K562 (cell line): ENCODE results near the gene CHAT. TPM values are rescaled to one million over a fixed set of nuclear protein-coding genes. Genes with fewer than 3 reads are reported as not detected.

Source experiments
- ATAC-seq: fragments of 200-7000 bp; cut with Tn5 transposase; 3 replicates; pipeline ENCODE4 v1.9.1; 2020; ENCODE audit warnings: moderate library complexity
- BruUV-seq: library from RNA; stranded (reverse); fragments of 400-500 nt; replicated peaks from 2 replicates; lab custom pipeline; 2021; lab: Mats Ljungman, UMichigan
- CTCF ChIA-PET: fragments of 300-600 bp; formaldehyde crosslinking; extraction: SDS; loops from one replicate; lab custom pipeline; 2021; ENCODE audit warnings: low intra/inter-chr PET ratio; lab: Yijun Ruan, JAX
- POLR2A ChIA-PET: fragments of 300-600, 350-650 bp; sonication (Branson Sonifier 250); formaldehyde crosslinking; extraction: SDS; loops from one replicate; lab custom pipeline; 2021; ENCODE audit warnings: antibody characterized with exemption, inconsistent platforms; lab: Yijun Ruan, JAX
- DNase-seq, 4 experiments: peaks; one replicate each; pipeline versions ENCODE4 v3.0.0 to v3.0.0-alpha.2; 2011 to 2018; ENCODE audit warnings: low spot score in 3 of 4, mixed read lengths in 3 of 4; ENCODE audit errors: extremely low read depth in 1 of 4
- FAIRE-seq: peaks from 2 replicates; lab custom pipeline; 2011; peaks lifted over from hg19 to GRCh38; lab: Jason Lieb, UNC
- H2AFZ ChIP-seq: 2 replicates; pipeline ENCODE4 v1.6.0; 2011; ENCODE audit warnings: low read depth, low read length, control low read depth, inconsistent platforms
- H3K27ac ChIP-seq: fragments of 200-600 bp; 3 replicates; pipeline ENCODE4 v1.8.0; 2011; ENCODE audit warnings: low read depth, mild to moderate bottlenecking, control low read depth, inconsistent platforms, low read length, moderate library complexity, mixed read lengths; ENCODE audit errors: extremely low read depth
- H3K27me3 ChIP-seq, 2 experiments: fragments of 300-600 bp in 1 of 2; 2 replicates in 1 of 2; 3 replicates in 1 of 2; pipeline versions ENCODE4 v1.6.0 to v1.8.0; 2011; ENCODE audit warnings: inconsistent platforms in 2 of 2, low read length in 2 of 2, mild to moderate bottlenecking in 1 of 2, mixed read lengths in 1 of 2, moderate library complexity in 1 of 2; ENCODE audit not compliant: control insufficient read depth in 2 of 2, insufficient read depth in 2 of 2
- H3K36me3 ChIP-seq: fragments of 300-600 bp; 3 replicates; pipeline ENCODE4 v1.8.0; 2011; ENCODE audit warnings: mild to moderate bottlenecking, low read length, inconsistent platforms; ENCODE audit not compliant: control insufficient read depth, insufficient read depth
- H3K4me1 ChIP-seq, 2 experiments: fragments of 200-600 bp in 1 of 2; replicated peaks in 1 of 2; 2 replicates in 1 of 2; 3 replicates in 1 of 2; pipeline versions ENCODE4 v1.5.1 to v1.8.0; 2011; ENCODE audit warnings: inconsistent platforms in 2 of 2, low read length in 2 of 2, mild to moderate bottlenecking in 1 of 2, mixed read lengths in 1 of 2, moderate library complexity in 1 of 2; ENCODE audit not compliant: control insufficient read depth in 2 of 2, insufficient read depth in 2 of 2
- H3K4me2 ChIP-seq: 2 replicates; pipeline ENCODE4 v1.6.1; 2011; ENCODE audit warnings: low read length, control low read depth, inconsistent platforms, mixed read lengths; ENCODE audit not compliant: insufficient read depth
- H3K4me3 ChIP-seq: fragments of 200-600 bp; sonication (generic), shearing (Covaris generic); 2 replicates; pipeline ENCODE4 v1.5.1; 2016; ENCODE audit warnings: control low read depth, inconsistent platforms
- H3K79me2 ChIP-seq: fragments of 200-600 bp; 3 replicates; pipeline ENCODE4 v1.8.0; 2011; ENCODE audit warnings: low read length, inconsistent platforms; ENCODE audit not compliant: control insufficient read depth, insufficient read depth
- H3K9ac ChIP-seq, 2 experiments: 2 replicates each; pipeline versions ENCODE4 v1.6.0 to v1.6.1; 2011; ENCODE audit warnings: low read depth in 2 of 2, low read length in 2 of 2, control low read depth in 1 of 2, inconsistent platforms in 1 of 2, mild to moderate bottlenecking in 1 of 2, mixed read lengths in 1 of 2; ENCODE audit not compliant: insufficient read depth in 1 of 2
- H3K9me1 ChIP-seq: one replicate; pipeline ENCODE4 v1.6.0; 2011; ENCODE audit warnings: inconsistent platforms, mild to moderate bottlenecking, low read length, moderate library complexity; ENCODE audit not compliant: control insufficient read depth, insufficient read depth
- H3K9me3 ChIP-seq: replicated peaks from 2 replicates; pipeline ENCODE4 v1.5.1; 2011; ENCODE audit warnings: low read depth, low read length, inconsistent platforms; ENCODE audit not compliant: control insufficient read depth, insufficient read depth
- H4K20me1 ChIP-seq: replicated peaks from 2 replicates; pipeline ENCODE4 v1.6.1; 2011; ENCODE audit warnings: low read length, inconsistent platforms, mixed read lengths; ENCODE audit not compliant: control insufficient read depth, insufficient read depth
- POLR2AphosphoS5 ChIP-seq: IDR thresholded peaks from 2 replicates; pipeline ENCODE4 v1.6.1; 2011; ENCODE audit warnings: mild to moderate bottlenecking, low read depth, low read length, moderate library complexity; ENCODE audit not compliant: control insufficient read depth, insufficient read depth
- TCF3 ChIP-seq: sonication (generic); formaldehyde crosslinking; IDR thresholded peaks from 2 replicates; pipeline ENCODE4 v1.4.0; 2020; ENCODE audit warnings: mild to moderate bottlenecking, missing genetic modification reagents
- WGBS: fragments of 100-300 bp; shearing (Covaris generic); methylation state at CpG from one replicate; pipeline ENCODE4 v1.1.6; 2016; ENCODE audit warnings: low coverage, mixed read lengths; ENCODE audit not compliant: insufficient coverage; ENCODE audit errors: missing lambda C conversion rate; 5-methylcytosine and 5-hydroxymethylcytosine counted together
- in situ Hi-C: fragments of 300-500 bp; cut with MboI; formaldehyde crosslinking; loops from 4 replicates; pipeline ENCODE4 v1.15.0; 2018; ENCODE audit warnings: inconsistent platforms, mixed read lengths
- intact Hi-C: fragments of 100-400 bp; cut with micrococcal nuclease; formaldehyde crosslinking; loops from 2 replicates; pipeline ENCODE4 v1.14.2; 2022
- polyA plus RNA-seq, 8 experiments: library from polyadenylated mRNA; depleted of rRNA in 4 of 8; stranded (reverse) in 5 of 8; unstranded in 3 of 8; fragments of >200 nt; fragmentation: Nextera tagmentation in 2 of 8; fragmentation: Illumina TruSeq in 1 of 8; extraction: Ambion mirVana in 2 of 8; extraction: Trizol in 1 of 8; gene quantifications; 2 replicates each; pipeline versions ENCODE4 v1.2.1 to v1.2.3, GENCODE V29; 2011 to 2014; ENCODE audit warnings: inconsistent platforms in 1 of 8, missing spikeins in 1 of 8
- total RNA-seq, 7 experiments: library from RNA; depleted of rRNA in 6 of 7; stranded (reverse); fragments of >200 nt in 6 of 7; fragmentation: Illumina TruSeq in 2 of 7; extraction: Trizol in 2 of 7; gene quantifications; 2 replicates each; pipeline versions ENCODE4 v1.2.1 to v1.2.3, GENCODE V29; 2011 to 2021; ENCODE audit warnings: low replicate concordance in 1 of 7
- TF ChIP-seq, protein P1 (sequence below): IDR thresholded peaks from 2 replicates; pipeline ENCODE4 v1.6.1; 2016; ENCODE audit warnings: missing genetic modification characterization, missing compliant biosample characterization
- TF ChIP-seq, protein P2 (sequence below): sonication (generic); formaldehyde crosslinking; IDR thresholded peaks from 2 replicates; pipeline ENCODE4 v1.4.0; 2020; ENCODE audit warnings: mild to moderate bottlenecking, missing genetic modification reagents
- TF ChIP-seq, protein P3 (sequence below): fragments of 450-650 bp; IDR thresholded peaks from 2 replicates; pipeline ENCODE4 v1.6.1; 2016

CHAT gene
- total and polyA plus RNA-seq, 9 of the 15 experiments (the other 6 are each of a cell fraction or from before 2014, with no cell fraction given): not detected

DNA sequence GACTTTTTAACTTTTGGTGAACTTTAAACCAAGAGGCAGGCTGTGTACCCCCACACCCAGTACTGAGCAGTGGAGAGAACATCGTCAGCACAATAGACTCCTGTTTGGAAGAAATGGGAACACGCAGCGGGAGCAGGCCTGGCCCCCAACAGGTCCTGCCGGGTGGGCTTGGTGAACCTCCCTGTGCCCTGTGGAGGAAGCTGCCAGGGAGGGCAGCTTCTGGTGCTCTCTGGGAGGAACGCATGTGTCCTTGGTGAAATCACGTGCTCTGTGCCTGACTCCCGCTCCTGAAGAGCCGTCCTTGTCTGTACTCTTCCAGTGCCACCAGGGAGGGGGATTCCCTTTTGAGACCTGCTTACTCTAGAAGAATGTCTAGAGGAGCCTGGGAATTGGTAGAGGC, 31.6 kb downstream of the CHAT start:
- 2% methylated on average over 8 of the region's 8 CpGs for WGBS
- FAIRE-seq: no peak
- Histone ChIP-seq H3K9me1 (no peaks in the 10 kb centered on the region), H3K4me1 (peaks cover 0 to 7% of the 10 kb centered on the region in 2 experiments; a peak in 1 of 5 replicates), H4K20me1 (peaks cover 22% of the 10 kb centered on the region), H3K27me3 (peaks cover 31 to 53% of the 10 kb centered on the region in 2 experiments; a peak in 4 of 5 replicates), H3K79me2 (no peaks in the 10 kb centered on the region), H3K4me3 (no peak overlapping the region), H3K36me3 (no peaks in the 10 kb centered on the region), H2AFZ (no peak overlapping the region), H3K27ac (no peak overlapping the region), H3K9ac (no peak overlapping the region), H3K4me2 (no peak overlapping the region), H3K9me3 (no peaks in the 10 kb centered on the region)
- intact Hi-C loops: no loop called here
- no peak for TF ChIP-seq POLR2AphosphoS5
- no peak for TF ChIP-seq TCF3 (CRISPR knock-in tag)
- TF ChIP-seq, protein P1, sequence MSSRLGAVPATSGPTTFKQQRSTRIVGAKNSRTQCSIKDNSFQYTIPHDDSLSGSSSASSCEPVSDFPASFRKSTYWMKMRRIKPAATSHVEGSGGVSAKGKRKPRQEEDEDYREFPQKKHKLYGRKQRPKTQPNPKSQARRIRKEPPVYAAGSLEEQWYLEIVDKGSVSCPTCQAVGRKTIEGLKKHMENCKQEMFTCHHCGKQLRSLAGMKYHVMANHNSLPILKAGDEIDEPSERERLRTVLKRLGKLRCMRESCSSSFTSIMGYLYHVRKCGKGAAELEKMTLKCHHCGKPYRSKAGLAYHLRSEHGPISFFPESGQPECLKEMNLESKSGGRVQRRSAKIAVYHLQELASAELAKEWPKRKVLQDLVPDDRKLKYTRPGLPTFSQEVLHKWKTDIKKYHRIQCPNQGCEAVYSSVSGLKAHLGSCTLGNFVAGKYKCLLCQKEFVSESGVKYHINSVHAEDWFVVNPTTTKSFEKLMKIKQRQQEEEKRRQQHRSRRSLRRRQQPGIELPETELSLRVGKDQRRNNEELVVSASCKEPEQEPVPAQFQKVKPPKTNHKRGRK (tag): no peak
- TF ChIP-seq, protein P2, sequence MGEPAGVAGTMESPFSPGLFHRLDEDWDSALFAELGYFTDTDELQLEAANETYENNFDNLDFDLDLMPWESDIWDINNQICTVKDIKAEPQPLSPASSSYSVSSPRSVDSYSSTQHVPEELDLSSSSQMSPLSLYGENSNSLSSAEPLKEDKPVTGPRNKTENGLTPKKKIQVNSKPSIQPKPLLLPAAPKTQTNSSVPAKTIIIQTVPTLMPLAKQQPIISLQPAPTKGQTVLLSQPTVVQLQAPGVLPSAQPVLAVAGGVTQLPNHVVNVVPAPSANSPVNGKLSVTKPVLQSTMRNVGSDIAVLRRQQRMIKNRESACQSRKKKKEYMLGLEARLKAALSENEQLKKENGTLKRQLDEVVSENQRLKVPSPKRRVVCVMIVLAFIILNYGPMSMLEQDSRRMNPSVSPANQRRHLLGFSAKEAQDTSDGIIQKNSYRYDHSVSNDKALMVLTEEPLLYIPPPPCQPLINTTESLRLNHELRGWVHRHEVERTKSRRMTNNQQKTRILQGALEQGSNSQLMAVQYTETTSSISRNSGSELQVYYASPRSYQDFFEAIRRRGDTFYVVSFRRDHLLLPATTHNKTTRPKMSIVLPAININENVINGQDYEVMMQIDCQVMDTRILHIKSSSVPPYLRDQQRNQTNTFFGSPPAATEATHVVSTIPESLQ (CRISPR knock-in tag): no peak
- TF ChIP-seq, protein P3, sequence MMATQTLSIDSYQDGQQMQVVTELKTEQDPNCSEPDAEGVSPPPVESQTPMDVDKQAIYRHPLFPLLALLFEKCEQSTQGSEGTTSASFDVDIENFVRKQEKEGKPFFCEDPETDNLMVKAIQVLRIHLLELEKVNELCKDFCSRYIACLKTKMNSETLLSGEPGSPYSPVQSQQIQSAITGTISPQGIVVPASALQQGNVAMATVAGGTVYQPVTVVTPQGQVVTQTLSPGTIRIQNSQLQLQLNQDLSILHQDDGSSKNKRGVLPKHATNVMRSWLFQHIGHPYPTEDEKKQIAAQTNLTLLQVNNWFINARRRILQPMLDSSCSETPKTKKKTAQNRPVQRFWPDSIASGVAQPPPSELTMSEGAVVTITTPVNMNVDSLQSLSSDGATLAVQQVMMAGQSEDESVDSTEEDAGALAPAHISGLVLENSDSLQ: no peak
- ChIA-PET POLR2A (interaction anchor here (1.7 kb wide), 1 partner anchor 8 kb away, joined by 3 read pairs; no protein-coding TSS in a partner anchor), CTCF (no interaction called here)
- no TSS peak for BruUV-seq
- DNase-seq: no peak
- no peak for ATAC-seq
- in situ Hi-C loops: no loop called here
